Smooth muscle cell of the brain vasculature (primary cell): ENCODE data around the gene EVI5.

ENCODE experiments used
- DNase-seq: peaks from one replicate; pipeline ENCODE4 v3.0.0-alpha.2; 2012; ENCODE audit warnings: low read depth, low spot score

The EVI5 gene

GRCh38 chr1:92784639-92785500, at the start of gene EVI5:
TSS of gene EVI5 (minus strand) at chr1:92785108. CDS start at chr1:92736546, 48,562 bp downstream.
- DNase-seq, result peak; percentile 91

- no peak for DNase-seq
These were observed 49.7 kb upstream of the EVI5 start for GRCh38 chr1:92834617-92835016.

GRCh38 chr1:92833840-92834239, 48.9 kb upstream of the EVI5 start:
- DNase-seq, result no peak

GRCh38 chr1:92832537-92833114, 47.7 kb upstream of the EVI5 start:
- no peak for DNase-seq

- DNase-seq, result peak; percentile 94
These were observed 47.0 kb upstream of the EVI5 start, which contains the start of gene RPL5 for GRCh38 chr1:92831762-92832536. TSS of gene RPL5 (plus strand) at chr1:92832040. CDS start at chr1:92832115, 75 bp downstream.

- no peak for DNase-seq
These were observed 46.5 kb upstream of the EVI5 start for GRCh38 chr1:92831368-92831761.

- no peak for DNase-seq
These were observed 41.9 kb upstream of the EVI5 start for GRCh38 chr1:92826792-92827191.

- no peak for DNase-seq
These were observed 38.0 kb upstream of the EVI5 start for GRCh38 chr1:92822879-92823278.

GRCh38 chr1:92820551-92820950, 35.6 kb upstream of the EVI5 start:
- DNase-seq, result no peak

GRCh38 chr1:92820024-92820423, 35.1 kb upstream of the EVI5 start:
- no peak for DNase-seq

- no peak for DNase-seq
These were observed 33.3 kb upstream of the EVI5 start for GRCh38 chr1:92817986-92818764.

GRCh38 chr1:92817137-92817697, 32.3 kb upstream of the EVI5 start:
- no peak for DNase-seq

GRCh38 chr1:92816732-92817131, 31.8 kb upstream of the EVI5 start:
- no peak for DNase-seq

- DNase-seq, result no peak
These were observed 23.5 kb upstream of the EVI5 start for GRCh38 chr1:92808381-92808780.

GRCh38 chr1:92805216-92805615, 20.3 kb upstream of the EVI5 start:
- no peak for DNase-seq

GRCh38 chr1:92804721-92805201, 19.9 kb upstream of the EVI5 start:
- no peak for DNase-seq

- DNase-seq, result no peak
These were observed 18.4 kb upstream of the EVI5 start for GRCh38 chr1:92803140-92803887.

GRCh38 chr1:92797961-92798360, 13.1 kb upstream of the EVI5 start:
- DNase-seq, result no peak

GRCh38 chr1:92797297-92797696, 12.4 kb upstream of the EVI5 start:
- no peak for DNase-seq

- DNase-seq, result no peak
These were observed 10.3 kb upstream of the EVI5 start for GRCh38 chr1:92795166-92795565.
